GM19193 (cell line): Measurements from ENCODE around the gene ETV3L.

Source experiments
- POLR2A ChIP-seq: IDR thresholded peaks from 4 replicates; pipeline ENCODE4 v1.6.1; 2011; ENCODE audit not compliant: insufficient read depth, insufficient read length; ENCODE audit errors: extremely low read depth

ETV3L gene

GRCh38 chr1:157137046-157137407 is 37.4 kb upstream of the ETV3L start:
- TF ChIP-seq POLR2A, result no peak

- no peak for TF ChIP-seq POLR2A
Observed at GRCh38 chr1:157136133-157136532, 36.5 kb upstream of the ETV3L start.

GRCh38 chr1:157135646-157136045 is 36.0 kb upstream of the ETV3L start:
- no peak for TF ChIP-seq POLR2A

- TF ChIP-seq POLR2A, result no peak
Observed at GRCh38 chr1:157135070-157135469, 35.5 kb upstream of the ETV3L start.

- TF ChIP-seq POLR2A, result no peak
Observed at GRCh38 chr1:157134442-157134841, 34.8 kb upstream of the ETV3L start.

GRCh38 chr1:157133426-157133825 is 33.8 kb upstream of the ETV3L start:
- no peak for TF ChIP-seq POLR2A

- no peak for TF ChIP-seq POLR2A
Observed at GRCh38 chr1:157132616-157133167, 33.1 kb upstream of the ETV3L start.

- no peak for TF ChIP-seq POLR2A
Observed at GRCh38 chr1:157132111-157132510, 32.5 kb upstream of the ETV3L start.

- TF ChIP-seq POLR2A, result no peak
Observed at GRCh38 chr1:157131281-157131680, 31.7 kb upstream of the ETV3L start.

- TF ChIP-seq POLR2A, result no peak
Observed at GRCh38 chr1:157124855-157125254, 25.2 kb upstream of the ETV3L start.

GRCh38 chr1:157119448-157119847 is 19.8 kb upstream of the ETV3L start:
- no peak for TF ChIP-seq POLR2A

GRCh38 chr1:157119008-157119407 is 19.4 kb upstream of the ETV3L start:
- no peak for TF ChIP-seq POLR2A

- no peak for TF ChIP-seq POLR2A
Observed at GRCh38 chr1:157117527-157118057, 18.0 kb upstream of the ETV3L start.

GRCh38 chr1:157116737-157117103 is 17.1 kb upstream of the ETV3L start:
- no peak for TF ChIP-seq POLR2A

GRCh38 chr1:157115851-157116736 is 16.5 kb upstream of the ETV3L start:
- no peak for TF ChIP-seq POLR2A

GRCh38 chr1:157115429-157115838 is 15.8 kb upstream of the ETV3L start:
- TF ChIP-seq POLR2A, result no peak
